Fibroblast of skin of right quadriceps (primary cell): ENCODE data around the gene ESM1.

Source experiments
- DNase-seq: peaks from one replicate; pipeline ENCODE4 v3.0.0-alpha.2; 2013

ESM1 gene

DNA sequence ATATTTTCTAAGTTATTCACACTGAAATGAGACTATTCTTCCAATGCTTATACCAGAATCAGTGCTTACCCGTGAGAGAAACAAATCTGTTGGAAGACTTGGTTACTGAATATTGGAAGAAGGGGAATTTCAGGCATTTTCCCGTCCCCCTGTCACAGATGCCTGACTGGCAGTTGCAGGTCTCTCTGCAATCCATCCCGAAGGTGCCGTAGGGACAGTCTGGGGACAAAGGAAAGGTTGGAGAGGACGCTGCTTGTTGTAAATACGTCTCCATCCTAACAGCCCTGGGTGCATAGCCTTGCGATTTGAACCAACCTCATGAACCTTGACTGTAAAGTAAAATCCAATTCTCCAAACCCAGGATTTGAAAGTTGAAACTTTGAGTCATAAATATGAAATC is 3.5 kb downstream of the ESM1 start:
- no peak for DNase-seq

DNA sequence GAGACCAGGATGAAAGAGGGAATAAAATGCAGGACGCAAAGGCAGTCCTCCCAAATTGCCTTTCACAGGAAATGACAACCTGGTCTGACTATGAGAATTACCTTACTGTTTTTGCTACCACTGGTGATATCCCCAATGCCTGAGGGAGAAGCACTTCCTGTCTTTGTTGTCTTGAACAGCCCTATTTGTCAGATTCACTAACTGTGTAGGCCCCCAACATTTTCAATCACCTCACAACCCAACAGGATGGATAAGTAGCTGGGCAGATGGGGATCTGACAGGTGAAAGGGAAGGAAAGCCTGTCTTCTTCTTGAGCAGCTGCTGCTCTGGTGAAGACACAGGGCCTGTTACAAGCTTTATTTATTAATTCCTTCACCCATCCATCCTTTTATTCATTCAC is 9.7 kb downstream of the ESM1 start:
- no peak for DNase-seq

DNA sequence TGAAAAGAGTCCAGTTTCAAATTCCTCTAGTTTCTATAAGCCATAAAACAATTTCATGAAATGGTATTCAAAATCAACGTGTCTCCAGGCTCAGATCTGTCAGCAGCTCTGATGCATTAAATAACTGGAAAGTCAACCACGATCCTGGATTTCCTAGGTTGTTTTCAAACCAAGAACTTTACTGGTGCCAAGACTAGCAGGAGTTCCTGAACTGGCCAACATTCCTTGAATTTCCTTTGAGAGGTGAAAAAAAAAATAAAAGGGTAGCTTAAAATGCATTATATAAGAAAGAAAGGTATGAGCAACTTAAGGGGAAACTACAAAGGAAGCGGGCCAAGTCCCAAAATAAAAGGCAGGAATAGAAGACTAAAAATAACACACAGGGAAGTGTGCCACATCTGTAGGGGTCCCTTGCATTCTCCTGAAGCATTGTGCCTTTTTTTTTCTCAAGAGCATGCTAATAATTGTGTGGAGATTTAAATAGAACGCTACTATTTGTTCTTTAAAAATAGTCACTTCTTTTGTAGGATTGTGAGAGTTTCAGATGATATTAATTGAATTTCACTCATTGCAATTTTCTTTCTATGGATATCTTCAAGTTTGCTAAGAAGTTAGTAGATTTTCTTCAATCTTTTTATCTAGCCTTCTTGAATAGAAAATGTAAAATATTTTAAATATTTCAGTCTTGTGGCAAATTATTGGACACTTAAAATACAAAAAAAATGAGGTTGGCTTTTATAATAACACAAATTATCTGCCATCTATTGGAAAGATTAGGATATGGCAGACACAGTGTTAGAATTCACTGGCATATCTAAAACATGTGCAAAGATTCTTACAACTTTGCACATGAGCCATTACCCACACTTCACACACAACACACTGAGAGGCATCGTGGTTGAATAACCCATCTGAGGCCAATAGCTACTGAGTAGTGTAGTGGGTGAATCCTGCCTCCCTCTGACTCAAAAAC is 15.3 kb downstream of the ESM1 start:
- DNase-seq = peak; percentile 10

DNA sequence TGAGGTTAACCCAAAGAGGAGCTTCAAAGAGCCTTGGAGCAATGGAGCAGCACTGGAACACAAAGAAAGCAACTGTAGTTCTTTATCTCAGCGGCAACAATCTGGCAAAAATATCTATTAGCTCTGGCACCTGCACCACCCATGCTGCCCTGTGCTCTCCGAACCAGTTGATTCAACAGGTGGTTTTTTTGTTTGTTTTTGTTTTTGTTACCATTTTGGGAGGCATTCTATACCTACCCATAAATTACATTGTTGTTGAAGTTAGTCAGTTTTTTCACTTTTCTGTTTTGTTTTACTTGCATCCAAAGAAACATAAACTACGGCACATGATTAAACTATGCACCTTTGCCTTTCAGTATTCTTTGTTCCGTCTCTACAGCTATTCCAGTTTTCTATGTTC is 16.2 kb downstream of the ESM1 start:
- no peak for DNase-seq

DNA sequence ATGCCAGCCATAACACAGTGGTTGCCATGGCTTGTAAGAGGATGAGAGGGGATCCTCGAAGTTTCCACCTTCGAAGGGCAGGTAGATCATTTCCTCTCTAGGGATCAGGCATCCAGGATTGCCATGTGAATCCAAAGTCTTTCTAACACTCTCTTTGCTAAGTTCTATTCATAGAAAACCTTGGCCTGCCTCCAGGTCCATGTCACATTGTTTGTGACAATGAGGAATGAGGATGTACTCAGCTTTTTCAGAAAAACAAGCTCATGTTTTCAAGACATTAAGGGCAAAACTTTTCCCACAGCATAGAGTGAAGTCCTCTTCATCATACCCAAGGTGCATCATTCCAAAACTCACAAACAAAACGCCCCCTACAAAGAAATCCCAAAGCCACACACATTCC is 19.6 kb downstream of the ESM1 start:
- no peak for DNase-seq

DNA sequence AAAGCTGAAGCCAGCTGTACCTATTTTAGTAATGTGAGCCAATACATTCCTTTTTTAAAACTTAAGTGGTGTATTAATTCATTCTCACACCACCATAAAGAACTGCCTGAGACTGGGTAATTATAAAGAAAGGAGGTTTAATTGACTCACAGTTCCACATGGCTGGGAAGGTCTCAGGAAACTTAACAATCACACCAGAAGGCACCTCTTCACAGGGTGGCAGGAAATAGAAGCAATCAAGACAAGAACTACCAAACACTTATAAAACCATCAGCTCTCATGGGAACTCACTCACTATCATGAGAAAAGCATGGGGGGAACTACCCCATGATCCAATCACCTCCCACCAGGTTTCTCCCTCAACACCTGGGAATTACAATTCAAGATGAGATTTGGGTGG is 21.0 kb downstream of the ESM1 start:
- no peak for DNase-seq

DNA sequence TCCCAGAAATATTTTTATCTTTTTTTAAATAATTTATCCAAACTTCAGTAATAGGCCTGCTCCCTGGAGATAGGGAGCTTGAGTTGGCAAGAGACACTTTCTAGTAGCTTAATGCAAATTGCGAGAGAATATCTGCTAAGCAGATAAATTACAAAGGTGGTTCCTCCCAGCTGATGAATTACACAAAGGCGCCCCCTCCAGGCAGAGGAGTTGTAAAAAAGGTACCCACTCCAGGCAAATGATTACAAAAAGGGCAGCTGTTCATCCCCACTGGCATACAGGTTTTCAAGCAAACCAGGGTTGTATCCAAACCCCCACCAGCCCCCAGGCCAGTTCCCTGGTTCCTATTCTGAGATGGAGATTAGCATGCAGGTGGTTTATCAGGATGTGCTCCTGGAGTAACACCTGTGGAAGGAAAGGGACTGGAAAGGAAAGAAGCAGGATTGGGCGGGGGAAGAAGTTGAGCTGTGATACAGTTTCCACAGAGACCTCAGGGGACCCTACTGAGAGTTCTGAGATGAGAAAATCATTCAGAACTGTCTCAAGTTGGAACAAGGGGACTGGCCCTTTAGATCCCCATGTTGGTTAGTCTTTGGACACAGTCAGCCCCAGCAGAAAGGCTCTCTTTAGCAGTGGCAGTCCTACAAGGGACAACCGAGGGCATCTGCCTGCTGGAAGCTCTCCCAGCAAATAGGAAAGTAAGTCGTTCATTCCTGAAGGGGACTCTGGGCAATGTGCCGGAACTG is 25.5 kb downstream of the ESM1 start:
- DNase-seq = no peak

DNA sequence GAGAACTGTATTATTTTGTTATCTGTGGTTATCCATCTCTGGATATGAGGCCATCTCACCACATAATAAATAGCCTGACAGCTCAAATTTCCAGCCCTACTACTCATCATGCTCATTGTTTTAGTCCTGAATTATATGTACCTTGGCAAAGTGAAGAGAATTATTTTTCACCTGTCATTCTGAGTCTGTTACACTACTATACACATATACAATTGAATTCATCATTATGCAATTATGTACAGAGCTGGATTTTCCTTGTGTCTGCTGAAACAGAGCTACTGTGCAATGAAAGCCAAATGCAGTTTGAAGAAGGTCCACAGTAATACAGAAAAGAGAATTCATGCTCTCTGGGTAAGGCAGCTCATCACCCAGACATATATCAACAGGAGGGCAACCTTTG is 28.5 kb downstream of the ESM1 start:
- no peak for DNase-seq

DNA sequence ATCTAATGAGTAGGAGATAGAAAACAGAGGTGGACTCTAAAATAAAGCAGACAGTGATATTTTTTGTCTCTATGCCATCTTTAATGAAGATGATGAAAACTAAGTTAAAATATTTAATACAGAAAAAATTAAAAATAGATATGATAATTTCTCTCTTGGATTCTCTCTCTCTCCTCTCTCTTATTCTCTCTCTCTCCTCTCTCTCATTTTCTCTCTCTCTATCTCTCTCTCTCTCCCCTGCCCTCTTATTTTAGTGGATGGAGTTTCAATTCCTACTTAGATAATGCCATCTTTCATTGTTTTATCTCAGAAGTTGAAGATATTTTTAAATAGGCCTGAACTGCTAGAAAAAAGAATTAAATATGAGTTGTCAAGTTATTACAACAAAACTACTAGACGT is 38.2 kb downstream of the ESM1 start:
- DNase-seq = no peak

DNA sequence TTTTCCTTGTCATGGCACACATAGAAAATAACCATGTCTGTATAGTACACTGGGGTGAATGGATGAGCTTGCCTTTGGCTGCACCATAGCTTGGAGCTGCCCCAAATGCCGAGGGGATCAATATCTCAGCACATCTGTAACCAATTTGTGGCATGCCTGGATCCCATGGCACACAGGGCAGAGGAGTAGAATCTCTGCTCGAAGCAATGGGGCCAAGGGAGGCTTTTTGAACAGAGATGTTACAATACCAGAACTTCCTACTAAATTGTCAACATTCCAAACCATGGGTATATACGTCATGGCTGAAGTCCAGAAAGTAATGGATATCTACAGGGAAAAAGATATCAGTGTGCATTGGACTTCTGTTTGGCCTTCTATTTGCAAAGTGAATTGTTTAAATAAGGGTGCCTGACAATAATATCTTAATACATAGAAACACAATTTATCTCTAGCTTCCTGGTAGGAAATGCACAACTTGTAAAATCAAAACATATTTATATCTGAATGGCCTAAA is 39.0 kb downstream of the ESM1 start:
- DNase-seq = peak; percentile 3

DNA sequence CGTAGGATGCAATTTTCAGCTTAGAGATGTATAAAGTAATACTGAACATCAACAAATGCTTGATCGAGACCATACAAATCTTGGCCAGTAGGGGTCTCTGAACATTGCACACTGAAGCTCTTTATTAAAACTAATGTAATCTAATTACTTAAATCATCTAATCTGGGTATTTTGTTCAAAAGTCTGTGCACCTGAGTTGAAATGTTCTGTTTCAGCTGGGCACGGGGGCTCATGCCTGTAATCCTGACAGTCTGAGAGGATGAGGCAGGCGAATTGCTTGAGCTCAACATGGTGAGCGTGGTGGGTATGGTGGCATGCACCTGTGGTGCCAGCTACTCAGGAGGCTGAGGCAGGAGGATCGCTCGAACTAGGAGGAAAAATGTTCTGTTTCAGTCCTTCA is 41.0 kb downstream of the ESM1 start:
- peak; percentile 46 for DNase-seq

DNA sequence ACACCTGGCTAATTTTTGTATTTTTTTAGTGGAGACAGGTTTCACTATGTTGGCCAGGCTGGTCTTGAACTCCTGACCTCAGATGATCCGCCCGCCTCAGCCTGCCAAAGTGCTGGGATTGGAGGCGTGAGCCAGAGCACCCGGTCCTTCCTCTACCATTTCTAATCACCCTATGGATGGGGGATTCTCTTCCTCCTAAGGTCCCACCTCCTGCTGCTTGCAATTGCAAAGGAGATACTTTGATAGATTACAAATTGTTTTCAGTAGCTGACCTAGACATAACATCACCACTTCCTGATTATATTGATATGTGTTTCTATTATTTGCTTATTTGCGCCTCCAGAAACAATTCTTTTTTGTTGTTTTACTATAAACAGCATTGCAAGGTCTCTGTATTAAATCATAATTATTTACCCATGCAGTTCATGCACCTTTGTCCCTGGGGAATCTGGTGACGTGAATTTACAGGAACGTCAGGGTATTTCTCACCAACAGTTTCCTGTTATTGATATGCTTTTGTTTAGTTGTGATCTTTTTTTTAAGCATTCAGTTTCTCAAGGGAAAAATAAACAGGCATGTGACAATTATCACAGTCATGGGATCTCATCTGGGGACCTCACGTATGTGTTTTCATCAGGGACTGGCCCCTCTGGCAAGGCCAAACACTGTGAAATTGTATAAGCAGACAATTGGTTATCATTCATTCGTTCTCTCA is 43.2 kb downstream of the ESM1 start:
- no peak for DNase-seq

DNA sequence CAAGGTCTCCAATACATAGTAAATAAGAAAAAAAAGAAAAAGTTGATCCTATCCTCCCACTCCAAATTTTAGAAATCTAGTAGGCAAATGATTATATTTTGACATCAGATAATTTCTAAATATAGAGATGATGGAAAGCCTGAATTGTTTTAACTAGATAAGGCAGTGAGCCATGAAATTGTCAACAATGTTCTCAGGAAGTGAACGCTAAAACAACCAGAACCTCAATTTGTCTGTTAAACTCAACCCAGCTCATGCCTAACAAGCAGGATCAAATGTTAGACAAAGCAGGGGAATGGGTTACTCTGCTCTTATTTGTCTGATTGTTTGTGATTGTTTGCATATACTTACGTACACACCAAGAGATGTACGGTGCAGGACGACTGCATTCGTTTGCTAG is 49.2 kb downstream of the ESM1 start:
- DNase-seq = no peak

DNA sequence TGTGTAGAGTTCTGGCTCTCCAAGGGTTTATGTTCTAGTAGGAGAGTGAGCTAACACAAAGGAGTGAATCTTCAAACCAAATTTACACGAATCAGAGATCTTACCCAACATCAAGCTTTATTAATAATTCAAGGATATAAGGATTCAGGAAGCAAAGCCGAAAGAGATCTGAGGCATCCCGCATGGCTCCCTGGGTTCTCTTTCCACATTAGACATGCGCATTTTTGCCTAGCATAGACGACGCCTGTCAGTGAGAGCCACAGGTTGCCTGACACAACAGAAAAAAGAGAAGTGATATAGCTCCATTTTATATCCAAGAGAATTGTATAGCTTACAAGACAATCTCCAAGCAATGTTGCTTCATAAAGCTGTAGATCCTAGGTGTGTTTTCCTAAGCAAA is 52.6 kb downstream of the ESM1 start:
- DNase-seq = no peak

DNA sequence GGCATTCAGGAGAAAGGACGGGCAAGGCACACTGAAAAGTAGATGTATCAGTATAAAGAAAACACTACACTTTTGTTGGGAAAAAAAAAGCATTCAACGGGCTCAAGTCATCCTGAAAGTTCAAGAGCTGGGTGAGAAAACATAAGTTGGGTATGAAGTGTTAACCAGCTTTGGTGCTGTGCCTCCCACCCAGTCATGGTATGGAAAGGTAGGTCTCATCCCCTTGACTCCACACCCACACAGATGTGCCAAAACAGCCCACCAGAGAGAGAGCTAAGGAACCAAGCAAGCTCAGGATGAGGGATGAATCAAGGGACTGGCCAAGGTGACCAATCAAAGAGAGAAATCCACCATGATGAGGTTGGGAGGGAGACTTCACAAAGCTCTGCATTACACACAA is 54.7 kb downstream of the ESM1 start:
- no peak for DNase-seq
